B cell (primary cell): ENCODE results near the gene GRID1. TPM values are rescaled to one million over a fixed set of nuclear protein-coding genes. Genes with fewer than 3 reads are reported as not detected.

Experiments used
- ATAC-seq: fragments of 200-7000 bp; cut with Tn5 transposase; one replicate; pipeline ENCODE4 v1.10.0; 2021; ENCODE audit warnings: low read depth, mild to moderate bottlenecking, moderate number of reproducible peaks, moderate library complexity
- CTCF ChIA-PET: fragments of 350-600 bp; sonication (Branson Sonifier 250); formaldehyde crosslinking; loops from one replicate; lab custom pipeline; 2021; ENCODE audit warnings: antibody characterized with exemption, inconsistent platforms; lab: Charles Lee
- POLR2A ChIA-PET: fragments of 350-600 bp; sonication (Branson Sonifier 250); formaldehyde crosslinking; loops from one replicate; lab custom pipeline; 2021; ENCODE audit warnings: antibody characterized with exemption; lab: Charles Lee
- DNase-seq: peaks from one replicate; pipeline ENCODE4 v3.0.0; 2013
- H2AFZ ChIP-seq: 2 replicates; pipeline ENCODE4 v1.6.1; 2012; ENCODE audit warnings: mild to moderate bottlenecking, low read depth, low read length; ENCODE audit not compliant: insufficient read depth, poor library complexity, severe bottlenecking
- H3K27ac ChIP-seq, 2 donors: 1 replicate in 1 of 2; 2 replicates in 1 of 2; pipeline ENCODE4 v1.5.1; 2012 to 2013; ENCODE audit warnings: low read length in 2 of 2, mild to moderate bottlenecking in 2 of 2, moderate library complexity in 1 of 2
- H3K27me3 ChIP-seq, 4 experiments: fragments of 200-600 bp in 1 of 4; sonication (generic) in 1 of 4; replicated peaks in 1 of 4; 1 replicate in 2 of 4; 2 replicates in 2 of 4; pipeline versions ENCODE4 v1.6.1 to v1.7.0; 2013 to 2016; ENCODE audit warnings: low read length in 3 of 4, mild to moderate bottlenecking in 2 of 4, mixed read lengths in 1 of 4, moderate library complexity in 1 of 4; ENCODE audit not compliant: insufficient read depth in 4 of 4, control insufficient read depth in 3 of 4; ENCODE audit errors: control extremely low read depth in 1 of 4
- H3K36me3 ChIP-seq, 2 experiments: replicated peaks in 1 of 2; 1 replicate in 1 of 2; 2 replicates in 1 of 2; pipeline versions ENCODE4 v1.6.1 to v1.7.1; 2013; ENCODE audit warnings: low read length in 1 of 2; ENCODE audit not compliant: insufficient read depth in 2 of 2, control insufficient read depth in 1 of 2; ENCODE audit errors: control extremely low read depth in 1 of 2, extremely low read depth in 1 of 2
- H3K4me1 ChIP-seq, 2 donors: fragments of 200-600 bp in 1 of 2; sonication (generic) in 1 of 2; 1 replicate in 1 of 2; 2 replicates in 1 of 2; pipeline versions ENCODE4 v1.5.1 to v1.6.1; 2013 to 2017; ENCODE audit warnings: low read length in 2 of 2; ENCODE audit not compliant: control insufficient read depth in 2 of 2, insufficient read depth in 2 of 2
- H3K4me2 ChIP-seq: replicated peaks from 2 replicates; pipeline ENCODE3; 2012; ENCODE audit warnings: mild to moderate bottlenecking, low read depth, low read length; ENCODE audit not compliant: poor library complexity, severe bottlenecking
- H3K4me3 ChIP-seq, 5 experiments: fragments of 200-600 bp in 1 of 5; sonication (generic) in 1 of 5; 1 replicate in 3 of 5; 2 replicates in 2 of 5; pipeline versions ENCODE4 v1.5.1 to v1.7.0; 2011 to 2016; ENCODE audit warnings: low read length in 4 of 5, mild to moderate bottlenecking in 4 of 5, low read depth in 2 of 5, control low read depth in 1 of 5, moderate library complexity in 1 of 5; ENCODE audit not compliant: insufficient read depth in 1 of 5; ENCODE audit errors: control extremely low read depth in 1 of 5, extremely low read depth in 1 of 5
- H3K79me2 ChIP-seq: fragments of 200-600 bp; sonication (generic); one replicate; pipeline ENCODE4 v1.6.0; 2016; ENCODE audit warnings: low read length; ENCODE audit not compliant: control insufficient read depth, insufficient read depth
- H3K9ac ChIP-seq: fragments of 200-600 bp; sonication (generic); 2 replicates; pipeline ENCODE4 v1.6.1; 2017; ENCODE audit warnings: mild to moderate bottlenecking, low read length, moderate library complexity
- H3K9me3 ChIP-seq, 3 donors: one replicate each; pipeline versions ENCODE4 v1.6.1 to v1.7.1; 2013; ENCODE audit warnings: low read length in 2 of 3; ENCODE audit not compliant: control insufficient read depth in 2 of 3, insufficient read depth in 1 of 3; ENCODE audit errors: control extremely low read depth in 1 of 3
- H4K20me1 ChIP-seq: 2 replicates; pipeline ENCODE4 v1.6.0; 2012; ENCODE audit warnings: mild to moderate bottlenecking, low read length; ENCODE audit not compliant: insufficient read depth, control insufficient read depth, poor library complexity, severe bottlenecking
- H3K27ac Mint-ChIP-seq: one replicate; pipeline ENCODE4 v1.8.0; 2021; ENCODE audit warnings: mixed read lengths
- H3K27me3 Mint-ChIP-seq: one replicate; pipeline ENCODE4 v1.8.0; 2021; ENCODE audit warnings: mixed read lengths
- H3K4me1 Mint-ChIP-seq: one replicate; pipeline ENCODE4 v1.8.0; 2021; ENCODE audit warnings: mixed read lengths
- H3K4me3 Mint-ChIP-seq: one replicate; pipeline ENCODE4 v1.8.0; 2021; ENCODE audit warnings: mixed read lengths
- H3K9me3 Mint-ChIP-seq: one replicate; pipeline ENCODE4 v1.8.0; 2022; ENCODE audit warnings: mixed read lengths; ENCODE audit not compliant: insufficient read depth
- EZH2 ChIP-seq: IDR thresholded peaks from 2 replicates; pipeline ENCODE4 v1.6.1; 2012; ENCODE audit warnings: borderline replicate concordance, low read depth, mild to moderate bottlenecking, moderate library complexity, low read length; ENCODE audit not compliant: insufficient read depth, poor library complexity, severe bottlenecking
- WGBS: methylation state at CpG from one replicate; pipeline ENCODE4 v1.1.5; 2013; ENCODE audit warnings: missing lambda C conversion rate; ENCODE audit not compliant: insufficient coverage; 5-methylcytosine and 5-hydroxymethylcytosine counted together
- intact Hi-C: fragments of 100-400 bp; cut with micrococcal nuclease; formaldehyde crosslinking; loops from one replicate; pipeline ENCODE4 v1.10.0; 2022
- polyA plus RNA-seq: library from polyadenylated mRNA; depleted of rRNA; stranded (reverse); fragments of >200 nt; gene quantifications from 2 replicates; pipeline ENCODE4 v1.2.3, GENCODE V29; 2012
- total RNA-seq, 2 donors: library from RNA; stranded (reverse); fragments of 120-200 nt in 1 of 2; gene quantifications; 1 replicate in 1 of 2; 2 replicates in 1 of 2; pipeline versions ENCODE4 v1.2.3 to v1.2.4, GENCODE V29; 2013 to 2022
- TF ChIP-seq, protein P1 (sequence below): fragments of 200-600 bp; IDR thresholded peaks from one replicate; pipeline ENCODE4 v1.8.0; 2022; ENCODE audit warnings: antibody characterized with exemption, mild to moderate bottlenecking

The GRID1 gene
- total and polyA plus RNA-seq, 2 donors (not counting 1 experiment from before 2014, with no cell fraction given), result not detected

DNA sequence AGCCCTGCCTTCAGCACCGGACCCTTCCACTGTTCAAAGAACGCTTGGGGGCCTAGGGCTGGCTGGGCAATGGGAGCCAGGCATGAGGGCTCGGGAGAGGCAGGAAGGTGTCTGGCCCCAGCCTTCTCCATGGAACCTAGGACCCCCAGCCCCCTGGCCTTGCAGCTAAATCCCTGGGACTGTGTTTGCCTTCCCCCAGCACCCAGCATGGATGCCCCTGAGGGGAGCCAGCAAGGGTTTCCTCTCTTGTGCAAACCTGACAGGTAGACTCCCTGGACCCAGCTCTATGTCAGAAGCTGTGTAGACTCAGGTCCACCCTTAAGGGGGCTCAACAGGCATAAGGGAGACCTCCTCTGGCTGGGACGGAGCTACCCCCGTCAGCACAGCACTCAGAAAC, 288.0 kb downstream of the GRID1 start:
- no peak for TF ChIP-seq EZH2
- TF ChIP-seq, protein P1, sequence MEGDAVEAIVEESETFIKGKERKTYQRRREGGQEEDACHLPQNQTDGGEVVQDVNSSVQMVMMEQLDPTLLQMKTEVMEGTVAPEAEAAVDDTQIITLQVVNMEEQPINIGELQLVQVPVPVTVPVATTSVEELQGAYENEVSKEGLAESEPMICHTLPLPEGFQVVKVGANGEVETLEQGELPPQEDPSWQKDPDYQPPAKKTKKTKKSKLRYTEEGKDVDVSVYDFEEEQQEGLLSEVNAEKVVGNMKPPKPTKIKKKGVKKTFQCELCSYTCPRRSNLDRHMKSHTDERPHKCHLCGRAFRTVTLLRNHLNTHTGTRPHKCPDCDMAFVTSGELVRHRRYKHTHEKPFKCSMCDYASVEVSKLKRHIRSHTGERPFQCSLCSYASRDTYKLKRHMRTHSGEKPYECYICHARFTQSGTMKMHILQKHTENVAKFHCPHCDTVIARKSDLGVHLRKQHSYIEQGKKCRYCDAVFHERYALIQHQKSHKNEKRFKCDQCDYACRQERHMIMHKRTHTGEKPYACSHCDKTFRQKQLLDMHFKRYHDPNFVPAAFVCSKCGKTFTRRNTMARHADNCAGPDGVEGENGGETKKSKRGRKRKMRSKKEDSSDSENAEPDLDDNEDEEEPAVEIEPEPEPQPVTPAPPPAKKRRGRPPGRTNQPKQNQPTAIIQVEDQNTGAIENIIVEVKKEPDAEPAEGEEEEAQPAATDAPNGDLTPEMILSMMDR, result no peak
- Mint-ChIP-seq H3K27ac (no peak overlapping the region), H3K27me3 (peaks cover 17% of the 10 kb centered on the region), H3K9me3 (peaks cover 2% of the 10 kb centered on the region), H3K4me1 (no peaks in the 10 kb centered on the region), H3K4me3 (no peak overlapping the region)
- H3K9ac ChIP-seq, result no peak overlapping the region
- H3K4me3 ChIP-seq, result no peak overlapping the region
- peaks cover 0 to 6% (median 0%) of the 10 kb centered on the region in 3 donors for H3K9me3 ChIP-seq
- no peak overlapping the region for H3K4me2 ChIP-seq
- ChIA-PET CTCF (no interaction called here), POLR2A (no interaction called here)
- no peaks in the 10 kb centered on the region for H3K36me3 ChIP-seq
- no peaks in the 10 kb centered on the region for H3K4me1 ChIP-seq
- H3K27me3 ChIP-seq, result peaks cover 0 to 3% (median 0%) of the 10 kb centered on the region in 4 experiments
- ATAC-seq (no peak), DNase-seq (no peak)
- 93% methylated on average over 3 of the region's 5 CpGs for WGBS
- intact Hi-C loops, result no loop called here
- no peak overlapping the region for H3K27ac ChIP-seq
- no peak overlapping the region for H2AFZ ChIP-seq
- H4K20me1 ChIP-seq, result no peaks in the 10 kb centered on the region
- no peaks in the 10 kb centered on the region for H3K79me2 ChIP-seq

DNA sequence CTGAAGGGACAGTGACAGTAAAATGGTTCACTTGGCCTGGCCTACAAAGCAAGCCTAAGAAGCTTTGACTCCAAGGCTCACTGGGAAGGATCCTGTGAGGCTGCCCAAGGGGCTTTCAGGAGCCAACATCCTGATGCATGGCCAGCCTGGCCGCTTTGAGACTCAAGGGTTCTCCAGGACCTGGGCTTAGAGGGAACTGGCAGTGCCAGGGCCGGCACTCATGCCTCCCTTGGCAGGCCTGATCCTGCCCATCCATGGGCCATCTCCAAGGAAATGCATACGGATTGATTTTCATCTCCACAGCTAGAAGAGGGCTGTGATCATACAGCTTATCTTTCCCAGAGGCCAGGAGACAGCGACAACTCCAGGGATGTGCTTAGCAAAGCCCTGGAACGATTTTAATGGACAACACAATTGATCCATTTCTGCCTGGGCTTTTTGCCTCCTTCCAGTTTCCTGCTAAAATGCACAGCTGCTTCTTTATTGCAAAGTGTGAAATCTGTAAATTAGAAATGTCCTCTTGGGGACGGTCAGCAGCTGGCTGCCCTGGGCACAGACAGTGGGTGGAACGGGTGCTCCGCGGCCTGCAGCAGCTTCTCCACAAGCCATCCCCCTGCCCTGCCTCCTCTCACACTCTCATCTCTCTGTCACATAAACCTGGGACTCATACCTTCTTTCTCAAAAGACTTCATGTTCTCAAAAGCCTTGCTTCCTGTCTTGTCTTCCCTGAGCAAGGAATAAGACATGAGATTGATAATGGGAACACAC, 288.5 kb downstream of the GRID1 start:
- POLR2A ChIA-PET, result no interaction called here

More for the DNA sequence above, 288.5 kb downstream of the GRID1 start:
- H3K36me3 ChIP-seq, result no peaks in the 10 kb centered on the region
- H4K20me1 ChIP-seq, result no peaks in the 10 kb centered on the region
- H3K4me3 ChIP-seq, result no peak overlapping the region
- TF ChIP-seq, protein P1, result no peak
- TF ChIP-seq EZH2, result no peak
- no peak overlapping the region for H3K9ac ChIP-seq
- intact Hi-C loops, result no loop called here
- H3K79me2 ChIP-seq, result no peaks in the 10 kb centered on the region
- no peaks in the 10 kb centered on the region for H3K4me1 ChIP-seq
- ATAC-seq, result no peak
- DNase-seq, result no peak
- H3K4me2 ChIP-seq, result no peak overlapping the region
- Mint-ChIP-seq H3K4me3 (no peak overlapping the region), H3K4me1 (no peaks in the 10 kb centered on the region), H3K27ac (no peak overlapping the region), H3K9me3 (peaks cover 2% of the 10 kb centered on the region), H3K27me3 (peaks cover 15% of the 10 kb centered on the region)
- CTCF ChIA-PET, result no interaction called here
- WGBS, result 94% methylated on average over 7 of the region's 9 CpGs
- H3K27me3 ChIP-seq, result peaks cover 0 to 3% (median 0%) of the 10 kb centered on the region in 4 experiments
- peaks cover 0 to 6% (median 0%) of the 10 kb centered on the region in 3 donors for H3K9me3 ChIP-seq
- no peak overlapping the region for H2AFZ ChIP-seq
- no peak overlapping the region for H3K27ac ChIP-seq
